ENCODE data around the gene STPG4.

DNA sequence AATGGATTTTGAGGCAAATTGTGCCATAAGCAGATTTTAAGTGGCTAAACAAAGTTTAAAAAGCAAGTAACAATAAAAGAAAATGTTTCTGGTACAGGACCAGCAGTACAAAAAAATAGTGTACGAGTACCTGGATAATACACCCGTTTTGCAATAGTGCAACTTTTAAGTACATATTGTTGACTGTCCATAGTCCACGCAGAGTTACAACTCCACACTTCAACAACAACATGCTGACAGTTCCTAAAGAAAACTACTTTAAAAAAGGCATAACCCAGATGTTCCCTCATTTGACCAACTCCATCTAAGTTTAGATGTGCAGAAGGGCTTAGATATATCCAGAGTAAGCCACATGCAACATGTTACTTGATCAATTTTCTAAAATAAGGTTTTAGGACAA lies 5.1 kb upstream of the STPG4 start:
- TF ChIP-seq, protein P1, sequence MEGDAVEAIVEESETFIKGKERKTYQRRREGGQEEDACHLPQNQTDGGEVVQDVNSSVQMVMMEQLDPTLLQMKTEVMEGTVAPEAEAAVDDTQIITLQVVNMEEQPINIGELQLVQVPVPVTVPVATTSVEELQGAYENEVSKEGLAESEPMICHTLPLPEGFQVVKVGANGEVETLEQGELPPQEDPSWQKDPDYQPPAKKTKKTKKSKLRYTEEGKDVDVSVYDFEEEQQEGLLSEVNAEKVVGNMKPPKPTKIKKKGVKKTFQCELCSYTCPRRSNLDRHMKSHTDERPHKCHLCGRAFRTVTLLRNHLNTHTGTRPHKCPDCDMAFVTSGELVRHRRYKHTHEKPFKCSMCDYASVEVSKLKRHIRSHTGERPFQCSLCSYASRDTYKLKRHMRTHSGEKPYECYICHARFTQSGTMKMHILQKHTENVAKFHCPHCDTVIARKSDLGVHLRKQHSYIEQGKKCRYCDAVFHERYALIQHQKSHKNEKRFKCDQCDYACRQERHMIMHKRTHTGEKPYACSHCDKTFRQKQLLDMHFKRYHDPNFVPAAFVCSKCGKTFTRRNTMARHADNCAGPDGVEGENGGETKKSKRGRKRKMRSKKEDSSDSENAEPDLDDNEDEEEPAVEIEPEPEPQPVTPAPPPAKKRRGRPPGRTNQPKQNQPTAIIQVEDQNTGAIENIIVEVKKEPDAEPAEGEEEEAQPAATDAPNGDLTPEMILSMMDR (IDR thresholded peaks at IDR 0.05 in 2 of 3, conservative IDR thresholded peaks at IDR 0.05 in 1 of 3; ENCODE audit: borderline replicate concordance in 1 of 3, insufficient read depth in 1 of 3, low read depth in 2 of 3, low read length in 2 of 3), result no peak
- TF ChIP-seq YY1 (IDR thresholded peaks at IDR 0.05; ENCODE audit: extremely low read depth, insufficient replicate concordance, low read depth, low read length) (no peak), CEBPB (IDR thresholded peaks at IDR 0.05; ENCODE audit: low read depth) (no peak), SP1 (IDR thresholded peaks at IDR 0.05; ENCODE audit: low read depth) (no peak), POLR2A (IDR thresholded peaks at IDR 0.05; ENCODE audit: borderline replicate concordance, extremely low read depth, insufficient read depth, insufficient read length) (no peak), EGR1 (IDR thresholded peaks at IDR 0.05; ENCODE audit: low read depth) (no peak), POLR2AphosphoS5 (IDR thresholded peaks at IDR 0.05; ENCODE audit: low read depth, low read length) (no peak), SIN3A (IDR thresholded peaks at IDR 0.05; ENCODE audit: low read depth) (no peak)
- TF ChIP-seq, protein P2, sequence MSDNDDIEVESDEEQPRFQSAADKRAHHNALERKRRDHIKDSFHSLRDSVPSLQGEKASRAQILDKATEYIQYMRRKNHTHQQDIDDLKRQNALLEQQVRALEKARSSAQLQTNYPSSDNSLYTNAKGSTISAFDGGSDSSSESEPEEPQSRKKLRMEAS (IDR thresholded peaks at IDR 0.05), result no peak
- TF ChIP-seq, protein P3, sequence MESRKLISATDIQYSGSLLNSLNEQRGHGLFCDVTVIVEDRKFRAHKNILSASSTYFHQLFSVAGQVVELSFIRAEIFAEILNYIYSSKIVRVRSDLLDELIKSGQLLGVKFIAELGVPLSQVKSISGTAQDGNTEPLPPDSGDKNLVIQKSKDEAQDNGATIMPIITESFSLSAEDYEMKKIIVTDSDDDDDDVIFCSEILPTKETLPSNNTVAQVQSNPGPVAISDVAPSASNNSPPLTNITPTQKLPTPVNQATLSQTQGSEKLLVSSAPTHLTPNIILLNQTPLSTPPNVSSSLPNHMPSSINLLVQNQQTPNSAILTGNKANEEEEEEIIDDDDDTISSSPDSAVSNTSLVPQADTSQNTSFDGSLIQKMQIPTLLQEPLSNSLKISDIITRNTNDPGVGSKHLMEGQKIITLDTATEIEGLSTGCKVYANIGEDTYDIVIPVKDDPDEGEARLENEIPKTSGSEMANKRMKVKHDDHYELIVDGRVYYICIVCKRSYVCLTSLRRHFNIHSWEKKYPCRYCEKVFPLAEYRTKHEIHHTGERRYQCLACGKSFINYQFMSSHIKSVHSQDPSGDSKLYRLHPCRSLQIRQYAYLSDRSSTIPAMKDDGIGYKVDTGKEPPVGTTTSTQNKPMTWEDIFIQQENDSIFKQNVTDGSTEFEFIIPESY (IDR thresholded peaks at IDR 0.05; ENCODE audit: extremely low read depth, insufficient replicate concordance, low read length), result no peak
- TF ChIP-seq, protein P4, sequence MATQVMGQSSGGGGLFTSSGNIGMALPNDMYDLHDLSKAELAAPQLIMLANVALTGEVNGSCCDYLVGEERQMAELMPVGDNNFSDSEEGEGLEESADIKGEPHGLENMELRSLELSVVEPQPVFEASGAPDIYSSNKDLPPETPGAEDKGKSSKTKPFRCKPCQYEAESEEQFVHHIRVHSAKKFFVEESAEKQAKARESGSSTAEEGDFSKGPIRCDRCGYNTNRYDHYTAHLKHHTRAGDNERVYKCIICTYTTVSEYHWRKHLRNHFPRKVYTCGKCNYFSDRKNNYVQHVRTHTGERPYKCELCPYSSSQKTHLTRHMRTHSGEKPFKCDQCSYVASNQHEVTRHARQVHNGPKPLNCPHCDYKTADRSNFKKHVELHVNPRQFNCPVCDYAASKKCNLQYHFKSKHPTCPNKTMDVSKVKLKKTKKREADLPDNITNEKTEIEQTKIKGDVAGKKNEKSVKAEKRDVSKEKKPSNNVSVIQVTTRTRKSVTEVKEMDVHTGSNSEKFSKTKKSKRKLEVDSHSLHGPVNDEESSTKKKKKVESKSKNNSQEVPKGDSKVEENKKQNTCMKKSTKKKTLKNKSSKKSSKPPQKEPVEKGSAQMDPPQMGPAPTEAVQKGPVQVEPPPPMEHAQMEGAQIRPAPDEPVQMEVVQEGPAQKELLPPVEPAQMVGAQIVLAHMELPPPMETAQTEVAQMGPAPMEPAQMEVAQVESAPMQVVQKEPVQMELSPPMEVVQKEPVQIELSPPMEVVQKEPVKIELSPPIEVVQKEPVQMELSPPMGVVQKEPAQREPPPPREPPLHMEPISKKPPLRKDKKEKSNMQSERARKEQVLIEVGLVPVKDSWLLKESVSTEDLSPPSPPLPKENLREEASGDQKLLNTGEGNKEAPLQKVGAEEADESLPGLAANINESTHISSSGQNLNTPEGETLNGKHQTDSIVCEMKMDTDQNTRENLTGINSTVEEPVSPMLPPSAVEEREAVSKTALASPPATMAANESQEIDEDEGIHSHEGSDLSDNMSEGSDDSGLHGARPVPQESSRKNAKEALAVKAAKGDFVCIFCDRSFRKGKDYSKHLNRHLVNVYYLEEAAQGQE (IDR thresholded peaks at IDR 0.05; ENCODE audit: low read depth), result no peak
